ENCODE results near the gene COLGALT1.

GRCh38 chr19:17506745-17507144, 48.7 kb upstream of the COLGALT1 start:
- no peak for TF ChIP-seq CTCF (IDR thresholded peaks at IDR 0.05; ENCODE audit: low read depth, low read length)
- TF ChIP-seq POLR2A (IDR thresholded peaks at IDR 0.05; ENCODE audit: extremely low read depth, insufficient read length): no peak
- TF ChIP-seq MAX (IDR thresholded peaks at IDR 0.05; ENCODE audit: low read depth, low read length): no peak

Data from NB4 (cell line).